ENCODE results near the gene NHERF2.

The NHERF2 gene

DNA sequence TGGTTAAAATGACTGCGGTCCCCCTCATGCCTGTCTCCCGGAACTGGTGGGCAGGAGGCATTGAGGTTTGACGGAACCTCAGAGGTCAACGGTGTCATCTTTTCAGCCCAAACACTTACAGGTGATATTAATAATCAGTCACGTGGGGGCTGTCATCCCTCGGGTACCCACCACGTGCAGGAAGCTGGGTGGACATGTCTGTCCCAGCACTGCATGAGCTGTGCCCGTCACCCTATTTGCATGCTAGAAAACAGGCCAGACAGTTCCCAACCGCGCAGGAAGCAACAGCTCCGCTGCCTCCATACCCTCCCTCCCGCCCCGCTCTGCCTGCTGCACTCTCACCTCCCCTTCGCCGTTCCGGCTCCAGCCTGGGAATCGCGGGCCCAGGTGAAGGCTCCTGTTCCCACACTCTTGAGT, 35.6 kb upstream of the NHERF2 start:
- DNase-seq (ENCODE audit: low read depth, low spot score) = no peak

DNA sequence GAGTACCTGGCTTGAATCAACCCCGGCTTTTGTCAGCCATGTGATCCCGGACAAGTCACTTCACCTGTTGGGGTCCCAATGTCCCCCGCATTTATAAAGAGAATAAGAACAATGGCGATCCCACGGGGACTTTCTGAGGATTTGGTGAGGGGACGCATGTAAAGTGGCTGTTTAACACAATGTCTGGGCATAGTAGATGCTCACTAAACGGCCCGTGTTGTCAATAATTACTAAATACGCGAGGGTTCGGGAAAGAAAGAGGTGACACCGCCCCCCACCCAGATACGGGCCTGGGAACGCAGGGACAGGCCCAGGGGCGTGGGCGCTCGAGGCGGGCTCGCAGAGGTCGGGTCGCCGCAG, 35.1 kb upstream of the NHERF2 start:
- DNase-seq (ENCODE audit: low read depth, low spot score) = no peak

DNA sequence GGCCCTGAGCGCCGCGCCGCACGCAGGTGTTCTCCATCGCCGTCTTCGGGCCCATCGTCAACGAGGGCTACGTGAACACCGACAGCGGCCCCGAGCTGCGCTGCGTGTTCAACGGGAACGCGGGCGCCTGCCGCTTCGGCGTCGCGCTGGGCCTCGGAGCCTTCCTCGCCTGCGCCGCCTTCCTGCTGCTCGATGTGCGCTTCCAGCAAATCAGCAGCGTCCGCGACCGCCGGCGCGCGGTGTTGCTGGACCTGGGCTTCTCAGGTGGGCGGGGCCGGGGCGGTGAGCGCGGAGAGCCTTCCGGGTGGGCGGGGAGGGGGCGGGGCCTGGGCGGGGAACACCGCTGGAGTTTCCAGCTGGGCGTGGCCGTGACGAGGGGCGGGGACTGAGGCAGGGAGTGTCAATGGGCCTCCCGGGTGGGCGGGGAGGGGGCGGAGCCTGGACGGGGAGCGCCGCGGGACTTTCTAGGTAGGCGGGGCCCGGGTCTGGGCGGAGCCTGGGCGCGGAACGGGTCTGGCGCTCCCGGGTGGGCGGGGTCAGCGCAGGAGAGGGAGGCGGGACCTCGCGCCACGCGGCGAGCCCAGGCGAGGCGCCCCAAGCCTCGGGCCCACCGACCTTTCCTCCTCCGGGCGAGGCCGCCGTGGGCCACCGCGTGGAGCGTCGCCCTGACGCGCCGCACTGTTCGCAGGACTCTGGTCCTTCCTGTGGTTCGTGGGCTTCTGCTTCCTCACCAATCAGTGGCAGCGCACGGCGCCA, 34.6 kb upstream of the NHERF2 start:
- DNase-seq (ENCODE audit: low read depth, low spot score) = peak; percentile 32

DNA sequence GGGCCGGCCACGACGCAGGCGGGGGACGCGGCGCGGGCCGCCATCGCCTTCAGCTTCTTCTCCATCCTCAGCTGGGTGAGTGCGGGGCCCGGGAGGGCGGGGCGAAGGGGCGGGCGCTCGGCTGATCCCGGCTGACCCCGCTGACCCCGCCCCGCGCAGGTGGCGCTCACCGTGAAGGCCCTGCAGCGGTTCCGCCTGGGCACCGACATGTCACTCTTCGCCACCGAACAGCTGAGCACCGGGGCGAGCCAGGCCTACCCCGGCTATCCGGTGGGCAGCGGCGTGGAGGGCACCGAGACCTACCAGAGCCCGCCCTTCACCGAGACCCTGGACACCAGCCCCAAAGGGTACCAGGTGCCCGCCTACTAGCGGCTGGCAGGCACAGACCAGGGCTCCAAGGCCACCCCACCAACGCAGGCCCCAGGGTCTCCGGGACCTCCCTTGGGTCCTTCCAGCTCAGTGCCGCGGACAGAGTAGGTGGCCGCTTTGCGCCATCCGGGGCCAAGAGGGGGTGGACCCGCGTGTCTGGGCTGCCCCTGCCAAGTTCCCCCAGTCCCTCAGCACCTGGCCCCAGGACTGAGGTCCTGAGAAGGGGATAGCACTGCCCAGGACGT, 33.9 kb upstream of the NHERF2 start:
- no peak for DNase-seq (ENCODE audit: low read depth, low spot score)

DNA sequence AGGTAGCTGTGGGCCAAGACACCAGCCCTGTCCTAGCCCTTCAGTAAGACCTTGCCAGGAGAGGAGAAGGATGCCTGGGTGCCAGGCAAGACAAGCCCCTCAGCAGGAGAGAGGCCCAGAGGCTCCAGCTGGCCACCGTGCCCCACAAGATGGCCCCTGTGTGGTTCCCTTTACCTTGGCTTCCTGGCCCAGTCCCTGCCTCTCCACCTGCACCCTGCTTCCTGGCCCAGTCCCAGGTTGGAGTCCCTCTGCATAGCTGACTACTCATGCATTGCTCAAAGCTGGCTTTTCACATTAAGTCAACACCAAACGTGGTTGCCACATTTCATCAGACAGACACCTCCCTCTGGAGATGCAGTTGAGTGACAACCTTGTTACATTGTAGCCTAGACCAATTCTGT, 33.0 kb upstream of the NHERF2 start:
- no peak for DNase-seq (ENCODE audit: low read depth, low spot score)

DNA sequence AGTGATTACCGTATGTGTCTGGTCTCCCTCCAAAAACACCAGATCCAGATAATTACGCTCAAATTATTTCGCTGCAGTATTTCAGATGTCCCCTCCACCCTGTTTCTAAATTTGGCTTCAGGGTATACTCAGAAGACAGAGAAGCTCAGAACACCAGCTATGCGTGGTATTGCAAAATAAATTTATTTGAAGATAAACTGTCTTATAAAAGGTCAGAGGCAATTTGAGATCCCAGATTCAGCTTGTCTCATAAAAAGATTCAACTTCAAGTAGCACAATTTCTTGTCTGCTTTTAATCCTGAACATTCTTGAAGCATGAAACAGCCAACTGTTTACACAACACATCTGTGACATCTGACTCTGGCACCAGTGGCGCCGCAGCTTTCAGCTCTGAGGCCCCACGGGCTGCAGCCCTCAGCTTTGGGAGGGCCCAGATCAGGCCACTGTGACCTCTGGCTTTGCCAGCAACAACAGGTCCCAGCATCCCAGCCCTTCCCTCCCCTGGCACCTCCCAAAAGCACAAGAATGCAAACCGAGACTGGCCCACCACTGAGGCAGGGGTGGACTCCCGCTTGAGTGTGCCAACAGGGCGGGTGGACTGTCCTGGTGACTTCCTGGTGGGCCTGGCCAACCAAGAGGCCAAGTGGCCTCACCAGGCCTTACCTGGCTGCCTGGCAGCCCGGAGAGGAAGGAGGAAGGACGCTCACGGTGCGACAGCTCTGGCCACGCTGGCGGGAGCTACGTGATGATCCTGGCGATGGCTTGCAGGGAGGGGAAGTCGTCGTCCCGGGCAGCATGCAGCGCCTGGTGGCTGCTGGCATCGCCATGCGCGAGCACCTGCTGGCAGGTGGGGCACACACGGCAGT, 29.0 kb upstream of the NHERF2 start:
- no peak for DNase-seq (ENCODE audit: low read depth, low spot score)

DNA sequence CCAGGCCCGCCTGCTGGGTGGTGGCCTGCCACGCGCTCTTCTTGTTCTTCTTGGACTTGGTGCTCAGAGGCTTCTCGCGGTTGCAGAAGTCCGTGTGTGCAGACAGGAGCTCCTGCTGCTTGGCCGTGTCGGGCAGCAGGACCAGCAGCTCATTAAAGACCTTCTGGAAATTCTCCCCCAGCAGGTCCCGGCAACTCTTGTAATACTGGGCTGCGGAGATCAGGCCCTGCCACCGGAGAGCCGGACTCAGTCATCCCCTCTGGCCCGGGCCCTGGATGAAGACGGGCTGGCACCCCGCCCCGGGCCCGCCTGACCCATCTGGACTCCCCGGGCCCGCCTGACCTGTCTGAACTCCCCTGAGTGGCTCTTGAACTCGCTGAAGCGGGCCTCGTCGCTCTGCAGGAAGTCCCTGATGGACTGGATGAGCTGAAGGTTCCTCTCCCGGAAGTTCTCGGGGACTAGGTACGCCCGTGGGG, 28.3 kb upstream of the NHERF2 start:
- no peak for DNase-seq (ENCODE audit: low read depth, low spot score)

DNA sequence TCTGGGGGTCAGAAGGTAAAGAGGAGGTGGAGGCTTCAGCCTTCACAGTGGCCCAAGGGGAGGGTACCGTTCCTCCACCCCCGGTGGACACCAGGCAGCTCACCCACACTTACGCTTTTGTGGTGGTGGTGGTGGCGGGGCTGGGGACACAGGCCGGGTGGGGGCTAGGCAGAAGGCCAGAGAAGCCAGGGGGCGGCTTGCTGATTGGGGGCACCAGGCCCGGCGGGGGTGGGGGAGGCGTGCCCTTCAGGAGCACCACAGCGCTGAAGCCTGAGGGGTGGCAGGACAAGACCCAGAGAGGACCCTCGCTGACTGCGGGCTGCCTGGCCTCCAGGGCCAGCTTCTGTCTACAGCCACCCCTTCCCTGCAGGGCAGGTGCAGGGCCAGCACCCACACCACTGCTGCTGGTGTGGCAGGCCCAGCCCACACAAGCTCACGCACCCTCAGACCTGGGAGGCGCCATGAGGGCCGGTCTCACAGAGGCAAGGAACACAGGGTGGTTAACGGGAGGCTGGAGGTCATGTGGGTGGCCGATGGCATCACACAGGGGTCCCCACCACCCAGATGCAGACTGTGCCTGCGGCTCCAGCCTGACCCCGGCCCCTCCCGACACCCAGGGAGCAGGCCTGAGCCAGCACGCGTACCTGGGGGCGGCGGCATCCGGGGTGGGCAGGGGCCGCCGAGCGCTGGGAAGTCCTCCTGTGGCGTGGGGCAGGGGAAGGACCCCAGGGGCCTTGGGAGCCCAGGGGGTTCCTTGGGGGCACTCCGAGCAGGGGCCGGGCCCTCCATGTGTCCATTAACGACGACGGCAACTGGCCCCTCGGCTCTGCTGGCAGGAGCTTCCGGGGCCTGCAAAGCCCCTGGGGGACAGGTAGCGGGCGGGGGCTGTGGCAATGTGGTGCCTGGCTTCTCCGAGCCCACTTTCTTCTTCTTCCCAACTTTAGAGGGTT, 27.6 kb upstream of the NHERF2 start:
- DNase-seq (ENCODE audit: low read depth, low spot score) = no peak

DNA sequence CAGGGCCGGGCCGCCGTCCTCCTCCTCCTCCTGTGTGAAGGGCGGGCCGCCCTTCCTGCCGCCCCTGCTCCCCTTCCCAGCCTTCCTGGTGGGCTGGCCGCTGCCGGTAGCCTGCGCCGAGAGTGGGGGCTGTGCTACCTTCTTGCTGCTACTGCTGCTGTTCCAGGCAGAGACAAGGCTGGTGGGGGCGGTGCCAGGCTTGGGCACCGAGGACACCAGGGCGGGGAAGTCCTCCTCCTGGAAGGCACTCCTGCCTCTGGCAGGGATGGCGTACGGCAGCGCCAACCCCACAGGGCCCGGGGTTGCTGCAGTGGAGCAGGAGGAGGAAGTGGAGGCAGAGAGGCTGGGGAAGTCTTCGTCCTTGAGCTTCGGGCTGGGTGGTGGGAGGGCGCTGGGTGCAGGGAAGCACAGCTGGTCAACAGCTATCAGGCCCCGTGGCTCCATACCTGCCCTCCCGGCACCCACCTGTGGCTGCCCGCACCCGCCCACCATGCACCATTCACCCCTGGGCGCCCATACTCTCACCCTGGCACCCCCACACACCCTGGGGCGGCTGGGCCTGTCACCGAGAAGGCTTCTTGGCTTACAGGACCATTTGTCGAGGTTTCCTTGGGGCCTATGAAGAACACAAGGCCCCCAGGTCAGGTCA, 26.7 kb upstream of the NHERF2 start:
- no peak for DNase-seq (ENCODE audit: low read depth, low spot score)

DNA sequence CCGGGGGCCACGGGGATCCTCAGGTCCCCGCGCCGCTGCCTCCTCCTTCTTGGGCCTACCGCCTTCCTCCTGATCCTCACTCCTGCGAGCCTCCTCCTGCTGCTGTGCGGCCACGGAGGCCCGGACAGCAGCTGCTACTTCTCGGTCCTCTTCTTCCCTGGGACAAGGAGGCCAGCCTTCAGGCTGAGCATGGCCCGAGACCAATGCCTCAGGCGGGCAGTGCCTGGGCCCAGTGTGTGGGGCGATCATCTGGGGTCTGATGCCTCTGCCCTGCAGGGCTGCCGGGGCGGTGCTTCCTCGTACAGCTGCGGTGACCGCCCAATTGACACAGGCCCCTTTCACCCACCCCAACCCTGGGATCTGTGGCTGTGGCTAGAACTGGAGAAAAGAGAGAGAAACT, 25.7 kb upstream of the NHERF2 start:
- DNase-seq (ENCODE audit: low read depth, low spot score) = no peak

DNA sequence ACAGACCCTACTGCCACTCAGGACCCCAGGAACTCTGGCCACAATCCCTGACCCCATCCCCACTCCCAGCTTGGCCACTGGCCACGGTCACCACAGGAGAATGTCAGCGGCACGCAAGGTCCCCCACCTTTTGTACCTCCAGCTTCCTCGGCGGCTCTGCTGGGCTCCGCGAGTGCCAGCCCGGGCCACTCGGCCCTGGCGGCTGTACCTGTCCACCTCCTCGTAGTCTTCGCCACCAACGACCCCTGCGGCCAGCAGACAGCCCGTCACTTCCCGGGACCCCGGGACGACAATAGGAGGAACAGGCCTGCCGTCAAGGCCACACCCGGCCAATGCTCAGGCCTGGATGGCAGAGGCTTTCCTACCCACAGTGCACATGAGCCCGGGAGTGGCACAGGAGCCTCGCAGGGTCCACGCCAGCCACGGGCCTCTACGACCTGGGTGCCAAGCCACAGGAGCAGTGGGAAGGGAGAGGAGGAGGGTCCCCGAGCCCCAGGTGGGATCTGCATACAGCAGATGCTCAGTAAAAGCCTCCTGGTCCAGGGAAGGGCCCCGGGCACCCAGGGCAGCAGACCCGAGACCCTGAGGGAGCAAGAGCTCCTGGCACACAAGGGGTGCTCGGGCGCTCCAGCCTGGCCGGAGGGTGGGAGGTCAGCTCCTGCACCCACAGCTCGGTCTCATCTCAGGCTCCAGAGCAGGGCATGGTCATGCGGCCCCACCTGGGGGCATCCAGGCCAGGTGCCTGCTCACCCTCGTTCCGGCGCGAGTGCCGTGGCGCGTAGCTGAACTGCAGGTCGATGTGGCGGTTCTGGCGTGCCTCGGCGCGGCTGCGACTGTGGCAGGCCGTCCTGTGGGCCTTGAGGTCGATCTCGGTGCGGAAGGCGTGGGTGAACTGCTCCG, 25.0 kb upstream of the NHERF2 start:
- DNase-seq (ENCODE audit: low read depth, low spot score) = no peak

DNA sequence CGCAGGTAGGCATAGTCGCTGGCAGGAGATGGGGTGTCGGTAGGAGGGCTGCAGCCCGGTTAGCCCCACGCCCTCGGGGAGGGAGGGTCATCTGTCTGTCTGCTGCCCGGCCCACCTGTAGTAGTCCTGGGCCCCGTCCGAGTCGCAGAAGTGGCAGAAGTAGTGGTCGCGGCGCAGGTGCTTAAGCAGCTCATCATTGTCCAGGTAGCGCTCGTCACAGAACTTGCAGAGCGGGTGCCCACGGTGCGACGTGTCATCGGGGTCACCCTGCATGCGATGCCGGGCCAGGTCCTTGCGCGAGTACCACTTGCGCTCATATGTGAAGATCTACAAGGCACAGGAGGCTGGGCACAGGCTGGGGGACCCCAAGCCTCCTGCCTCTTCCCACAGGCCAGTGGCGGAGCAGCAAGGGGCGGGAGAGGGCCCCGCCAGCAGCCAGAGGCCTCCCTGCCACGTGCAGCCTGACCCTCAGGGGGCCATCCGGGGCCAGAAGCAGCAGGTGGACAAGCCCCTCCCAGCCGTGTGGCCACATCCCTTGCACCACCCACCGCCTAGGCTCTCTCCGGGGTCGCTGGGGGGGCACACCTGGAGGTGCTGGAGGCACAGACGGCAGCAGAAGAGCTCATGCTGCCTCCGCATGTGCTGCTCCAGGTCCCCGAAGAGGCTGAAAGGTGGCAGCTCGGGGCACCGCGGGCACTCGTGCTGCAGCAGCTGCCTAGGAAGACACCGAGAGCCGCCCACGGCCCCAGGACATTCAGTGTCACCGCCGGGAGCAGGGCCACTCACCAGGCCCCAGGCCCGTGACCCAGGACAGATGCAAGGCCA, 24.1 kb upstream of the NHERF2 start:
- DNase-seq (ENCODE audit: low read depth, low spot score) = no peak

DNA sequence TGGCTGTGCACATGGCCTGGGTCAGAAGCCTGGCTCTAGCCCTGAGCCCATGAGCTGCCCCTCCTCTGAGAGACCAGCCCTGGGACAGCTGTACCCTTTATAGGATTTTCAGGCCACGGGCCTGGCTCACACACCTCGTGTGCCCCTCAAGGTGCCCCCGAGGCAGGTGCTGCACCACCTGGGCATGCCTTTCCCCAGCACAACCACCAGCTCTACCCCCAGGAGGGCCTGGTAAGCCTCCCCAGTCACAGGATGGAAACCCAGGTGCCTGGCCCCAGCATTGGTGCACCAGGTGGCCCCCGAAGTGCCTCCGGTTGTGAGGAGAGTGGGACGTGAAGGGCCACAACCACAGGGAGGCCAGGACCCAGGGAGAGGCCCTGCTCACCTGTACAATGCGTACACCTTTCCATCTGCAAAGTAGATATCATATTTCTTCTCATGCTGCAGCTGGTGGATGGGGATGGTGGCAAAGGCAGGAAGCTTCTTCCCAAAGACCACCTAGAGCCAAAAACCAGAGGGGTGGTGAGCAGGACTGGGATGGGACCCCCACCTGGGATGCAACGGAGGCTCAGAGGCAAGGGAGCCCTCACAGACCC, 23.4 kb upstream of the NHERF2 start:
- no peak for DNase-seq (ENCODE audit: low read depth, low spot score)

DNA sequence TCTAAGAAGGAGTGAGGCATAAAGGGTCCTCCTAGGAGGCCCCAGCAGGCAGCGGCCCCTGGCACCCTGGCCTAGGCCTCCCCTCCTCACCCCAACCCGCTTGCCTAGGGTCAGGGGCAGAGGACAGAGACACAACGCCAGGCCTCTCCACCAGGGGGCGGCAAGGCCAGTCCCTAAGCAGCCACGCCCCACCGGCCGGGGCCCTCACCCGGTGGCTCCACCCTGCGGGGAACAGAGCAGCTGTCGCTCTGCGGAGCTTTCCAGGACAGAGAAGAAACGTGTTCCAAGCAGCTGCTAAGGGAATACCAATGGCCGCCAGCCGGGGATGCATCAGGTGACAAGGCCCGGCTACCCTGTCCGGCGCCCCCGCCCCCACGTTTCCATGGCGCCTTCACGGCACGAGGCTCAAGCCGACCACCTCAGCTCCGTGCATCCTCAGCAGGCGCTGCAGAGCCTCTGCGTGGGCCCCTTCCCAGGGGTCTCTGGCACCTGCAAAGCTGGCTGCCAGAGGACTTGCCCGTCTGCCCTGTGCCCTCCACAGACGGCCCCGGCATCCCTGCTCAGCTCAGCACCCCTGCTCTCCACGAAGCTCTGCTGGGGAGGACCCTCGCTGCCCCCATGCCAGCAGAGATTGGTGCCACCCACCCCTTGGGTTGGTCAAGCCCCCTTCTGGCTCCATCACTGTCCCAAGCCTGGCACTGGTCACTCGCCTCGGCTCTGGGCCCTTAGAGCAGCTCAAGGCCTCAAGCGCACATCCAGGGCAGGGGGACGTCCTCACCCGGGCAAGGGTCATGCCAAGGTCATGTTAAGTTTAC, 22.7 kb upstream of the NHERF2 start:
- no peak for DNase-seq (ENCODE audit: low read depth, low spot score)

DNA sequence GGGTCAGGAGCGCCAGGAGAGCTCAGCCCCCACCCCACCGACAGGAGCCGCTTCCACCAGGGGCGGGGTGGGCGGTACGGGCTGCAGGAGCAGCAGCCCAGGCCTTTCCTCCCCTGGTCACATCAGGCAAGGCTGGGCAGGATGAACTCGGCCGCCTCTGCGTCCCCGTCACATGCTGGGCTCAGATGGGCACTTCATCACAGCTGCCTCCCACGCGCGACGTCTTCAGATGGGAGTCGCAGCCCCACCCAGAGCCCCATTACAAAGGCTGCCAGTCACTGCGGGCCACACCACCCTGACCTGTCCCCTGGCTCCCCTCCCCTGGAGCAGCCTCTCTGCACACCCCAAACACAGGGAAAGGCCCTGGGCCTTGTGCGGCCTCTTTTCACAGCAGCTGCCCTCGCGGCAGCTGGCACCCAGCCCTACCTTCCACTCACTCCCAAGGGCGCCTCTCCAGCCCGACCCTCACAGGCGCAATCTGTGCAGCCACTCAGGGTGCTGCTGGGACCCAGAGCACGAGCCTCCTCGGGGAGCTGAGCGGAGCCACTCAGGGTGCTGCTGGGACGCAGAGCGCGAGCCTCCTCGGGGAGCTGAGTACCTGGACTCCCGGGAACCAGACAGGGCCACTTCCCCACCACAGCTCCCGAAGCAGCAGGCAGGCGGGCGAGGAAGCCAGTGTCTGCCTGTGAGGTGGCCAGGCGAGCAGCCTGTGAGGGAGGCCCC, 21.7 kb upstream of the NHERF2 start:
- no peak for DNase-seq (ENCODE audit: low read depth, low spot score)

DNA sequence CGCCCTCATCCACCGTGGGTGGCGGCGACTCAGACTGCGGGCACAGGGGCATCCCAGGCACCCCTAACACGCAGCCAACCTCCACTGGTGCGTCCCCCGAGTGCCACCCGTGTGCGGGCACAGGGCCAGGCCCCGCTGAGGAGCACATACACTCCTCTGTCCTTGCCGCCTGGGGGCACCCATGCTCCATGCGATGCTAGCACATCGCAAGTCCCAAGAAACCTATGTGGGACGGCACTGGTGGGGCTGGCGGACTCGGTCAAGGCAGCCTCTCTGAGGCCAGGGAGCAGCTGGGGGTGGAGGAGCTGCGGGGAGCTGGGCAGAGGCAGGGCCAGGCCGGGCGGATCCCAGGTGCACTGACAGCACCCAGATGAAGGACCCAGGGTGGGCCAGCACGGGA, 21.1 kb upstream of the NHERF2 start:
- DNase-seq (ENCODE audit: low read depth, low spot score) = no peak

DNA sequence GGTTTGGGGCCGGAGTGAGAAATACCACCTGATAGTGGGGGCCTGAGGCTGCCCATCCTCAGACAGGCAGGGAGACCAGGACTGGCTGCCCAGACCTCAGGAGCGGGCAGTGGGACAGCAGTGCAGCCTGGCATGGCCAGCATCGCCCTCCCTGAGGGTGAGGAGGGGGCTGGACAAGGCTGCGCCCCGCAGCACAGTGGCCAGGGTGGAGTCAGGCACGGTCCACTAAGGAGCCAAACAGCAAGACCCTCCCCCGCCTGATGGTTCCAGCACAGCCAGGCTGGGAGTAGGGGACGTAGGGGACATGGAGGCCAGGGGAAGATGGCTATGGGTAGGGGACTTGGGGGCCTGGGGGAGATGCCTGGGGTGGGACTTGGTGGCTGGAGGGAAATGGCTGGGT, 20.4 kb upstream of the NHERF2 start:
- DNase-seq (ENCODE audit: low read depth, low spot score) = no peak
